SIG-M5 (cell line): ENCODE measurements around the gene SPRR4.
"Not testable (repeated sequence)": the region's sequence is repeated elsewhere in the genome, so short reads cannot be mapped to it uniquely, and the experiment has no call there.

Source experiments
- DNase-seq: peaks from one replicate; lab custom pipeline; 2025; lab: John Stamatoyannopoulos, UW

SPRR4 gene

DNA sequence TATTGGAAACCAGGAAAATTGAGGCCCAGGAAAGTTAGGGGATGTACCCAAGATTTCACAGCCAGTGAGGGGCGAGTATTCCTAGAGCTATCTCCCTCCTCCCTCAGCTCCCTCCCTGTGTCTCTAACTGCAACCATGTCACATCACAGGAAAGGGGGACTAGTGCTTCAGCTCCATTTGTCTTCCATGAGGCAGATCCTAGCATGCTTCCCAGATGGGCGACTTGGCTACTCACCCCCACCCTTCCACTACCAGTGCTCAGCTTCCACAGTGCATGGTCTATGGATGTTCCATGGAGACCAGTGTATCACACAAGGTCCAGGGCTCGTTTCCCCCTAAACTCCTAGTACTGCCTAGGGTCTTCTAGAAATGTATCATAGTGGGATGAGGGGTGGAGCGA, 4.6 kb upstream of the SPRR4 start:
- no peak for DNase-seq

GRCh38 chr1:152967201-152967600, 3.2 kb upstream of the SPRR4 start:
- no peak for DNase-seq

GRCh38 chr1:152968248-152968647, 2.2 kb upstream of the SPRR4 start:
- no peak for DNase-seq

DNA sequence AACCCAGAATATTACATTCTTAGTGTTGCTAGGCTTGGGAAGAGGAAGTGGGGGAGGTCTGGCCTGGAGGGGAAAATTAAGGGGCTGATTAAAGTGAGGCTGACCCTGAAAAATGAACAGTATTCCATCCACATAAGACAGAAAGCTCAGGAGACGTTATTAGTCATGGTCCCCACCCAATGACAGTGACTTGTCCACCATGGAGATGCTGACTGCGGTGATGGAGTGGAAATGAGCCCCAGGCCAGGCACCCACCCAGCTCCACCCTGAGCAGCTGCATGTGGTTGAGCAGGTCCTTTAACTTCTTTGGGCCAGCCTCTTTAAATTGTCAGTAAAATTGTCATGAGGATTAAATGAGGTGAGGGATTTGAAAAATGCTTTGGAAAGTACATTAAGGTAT, 1.4 kb upstream of the SPRR4 start:
- no peak for DNase-seq

GRCh38 chr1:152972196-152972886, 1.9 kb downstream of the SPRR4 start:
- DNase-seq, result no peak

DNA sequence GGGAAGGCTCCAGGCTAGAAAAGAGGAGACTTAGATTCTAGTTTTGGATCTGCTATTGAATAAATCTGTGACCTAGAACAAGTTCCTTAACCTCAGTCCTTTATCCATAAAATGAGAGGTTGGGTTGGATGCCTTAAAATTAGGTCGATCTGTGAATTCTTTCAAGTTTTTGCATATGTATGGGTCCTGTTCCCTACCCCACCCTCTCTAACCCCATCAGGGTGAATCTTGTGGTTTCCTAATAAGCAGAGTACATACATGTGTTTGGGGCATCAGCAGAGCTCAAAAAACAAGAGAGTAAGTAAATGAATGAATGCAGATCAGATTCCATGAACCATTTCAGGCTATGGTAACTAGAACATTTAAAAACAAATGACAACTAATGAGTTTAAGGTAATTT, 6.2 kb downstream of the SPRR4 start:
- no peak for DNase-seq

DNA sequence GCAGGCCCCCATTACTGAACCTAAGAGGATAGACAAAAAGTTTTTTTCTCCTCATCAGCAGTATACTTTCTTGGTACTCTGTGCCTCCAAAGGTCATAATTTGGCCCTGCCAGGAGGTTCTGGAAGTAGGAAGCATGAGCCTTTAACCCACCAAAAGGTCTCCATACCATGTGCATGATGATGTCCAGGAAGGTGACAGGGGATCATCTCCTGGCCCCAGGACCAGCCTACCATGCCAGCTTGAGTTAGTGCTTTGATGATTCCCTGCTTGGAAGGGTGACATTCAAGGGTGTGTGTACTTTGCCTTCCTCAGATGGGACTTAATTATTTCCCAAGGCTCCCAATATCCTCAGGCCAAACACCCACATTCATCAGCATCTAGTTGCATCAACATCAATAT, 7.2 kb downstream of the SPRR4 start:
- no peak for DNase-seq

- no peak for DNase-seq
These were observed 10.2 kb downstream of the SPRR4 start for GRCh38 chr1:152980676-152981075.

DNA sequence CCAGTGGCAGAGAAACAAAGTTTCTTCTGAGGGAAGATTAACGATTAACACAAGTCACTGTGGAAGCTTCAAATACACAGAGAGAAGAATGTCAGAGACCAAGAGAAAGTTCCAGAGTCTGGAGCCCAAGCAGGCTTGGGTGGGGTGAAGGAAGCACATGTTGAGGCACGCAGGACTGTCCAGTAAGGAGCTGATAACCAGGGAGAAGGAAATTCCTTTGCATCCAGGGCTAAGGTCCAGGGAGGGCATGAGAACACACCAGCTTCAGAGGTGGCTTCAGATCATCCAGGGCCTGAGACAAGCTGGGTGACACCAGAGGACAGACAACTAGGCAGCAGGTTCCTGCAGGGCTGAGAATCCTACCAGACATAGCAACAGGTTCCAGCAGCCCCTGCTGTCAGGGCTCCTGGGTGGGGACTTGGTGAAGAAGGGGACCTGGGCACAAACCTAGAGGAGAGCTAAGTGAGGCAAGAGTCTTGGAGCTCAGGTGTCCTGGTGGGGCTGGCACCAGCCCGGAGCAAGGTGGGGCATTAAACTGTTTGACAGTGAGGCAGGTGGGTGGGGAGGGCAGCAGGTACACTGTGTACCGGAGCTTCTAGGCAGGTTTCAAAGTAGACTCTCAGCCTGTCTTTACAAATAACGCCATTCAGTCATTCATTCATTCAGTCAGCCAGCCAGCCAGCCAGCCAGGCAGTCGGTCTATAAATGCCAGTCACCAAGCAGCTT, 10.9 kb downstream of the SPRR4 start:
- no peak for DNase-seq

GRCh38 chr1:152982076-152982475, 11.6 kb downstream of the SPRR4 start:
- no peak for DNase-seq

GRCh38 chr1:152983234-152983633, 12.8 kb downstream of the SPRR4 start:
- DNase-seq, result no peak

DNA sequence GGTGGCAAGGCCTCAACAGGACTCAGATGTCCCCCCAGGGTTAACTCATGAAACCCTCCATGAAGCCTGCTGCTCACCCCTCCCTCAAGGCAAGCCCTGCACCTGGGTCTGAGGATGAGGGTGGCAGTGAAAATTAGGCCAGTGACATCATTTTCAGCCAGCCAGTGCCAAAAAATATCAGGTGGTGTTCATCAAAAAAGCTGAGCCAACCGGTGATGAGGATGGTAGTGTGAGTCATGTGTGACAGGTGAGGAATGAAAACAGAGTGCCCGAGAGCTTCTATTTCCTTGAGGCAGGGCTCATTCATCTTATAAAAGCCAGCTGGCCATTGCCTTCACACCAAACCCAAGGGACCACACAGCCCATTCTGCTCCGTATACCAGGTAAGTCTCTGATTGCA, 13.3 kb downstream of the SPRR4 start, which contains the start of gene SPRR1A:
SPRR1A (plus strand) TSS at position 339 of the 400 bp plus-strand sequence. CDS start 1,150 bp downstream, outside the sequence.
- no peak for DNase-seq

GRCh38 chr1:152986578-152986977, 16.1 kb downstream of the SPRR4 start:
- no peak for DNase-seq

DNA sequence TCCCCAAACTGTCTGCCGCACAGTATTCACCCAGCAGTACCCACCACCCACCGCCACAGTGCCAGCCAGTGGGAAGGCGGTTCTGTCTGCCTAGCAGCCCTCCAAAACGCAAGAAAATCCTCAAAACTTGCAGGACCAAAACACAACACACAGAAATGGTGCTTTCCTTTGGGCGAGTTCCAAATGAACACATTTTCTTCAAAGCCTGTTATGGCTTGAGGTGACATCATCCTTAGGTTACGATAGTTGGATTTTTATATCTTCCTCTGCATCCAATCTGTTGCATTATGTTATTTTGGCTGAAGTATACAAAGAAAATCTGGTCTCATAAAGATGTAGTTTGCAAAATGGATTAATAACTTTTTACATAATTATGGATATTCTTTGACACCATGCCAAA, 22.7 kb downstream of the SPRR4 start:
- no peak for DNase-seq

- no peak for DNase-seq
These were observed 25.4 kb downstream of the SPRR4 start for GRCh38 chr1:152995842-152996241.

- no peak for DNase-seq
These were observed 26.4 kb downstream of the SPRR4 start for GRCh38 chr1:152996633-152997400.

GRCh38 chr1:152997901-152998300, 27.5 kb downstream of the SPRR4 start:
- no peak for DNase-seq

DNA sequence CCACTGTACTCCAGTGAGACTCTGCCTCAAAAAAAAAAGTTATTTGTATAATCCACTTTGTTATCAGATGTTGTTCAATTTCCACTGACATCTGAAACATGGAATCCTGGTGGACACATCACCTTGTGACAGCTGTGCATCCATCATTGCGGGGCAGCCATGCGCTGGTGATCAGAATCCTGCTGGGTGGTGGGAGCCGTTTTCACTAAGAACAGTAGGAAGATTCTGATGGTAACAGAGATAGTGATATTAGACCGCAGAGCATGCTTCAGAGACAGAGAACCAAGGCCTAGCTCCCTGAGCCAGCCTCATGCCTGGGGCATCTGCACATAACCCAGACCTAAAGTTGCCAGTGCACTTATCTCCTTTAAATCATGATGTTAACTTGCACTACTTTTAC, 28.0 kb downstream of the SPRR4 start:
- no peak for DNase-seq

DNA sequence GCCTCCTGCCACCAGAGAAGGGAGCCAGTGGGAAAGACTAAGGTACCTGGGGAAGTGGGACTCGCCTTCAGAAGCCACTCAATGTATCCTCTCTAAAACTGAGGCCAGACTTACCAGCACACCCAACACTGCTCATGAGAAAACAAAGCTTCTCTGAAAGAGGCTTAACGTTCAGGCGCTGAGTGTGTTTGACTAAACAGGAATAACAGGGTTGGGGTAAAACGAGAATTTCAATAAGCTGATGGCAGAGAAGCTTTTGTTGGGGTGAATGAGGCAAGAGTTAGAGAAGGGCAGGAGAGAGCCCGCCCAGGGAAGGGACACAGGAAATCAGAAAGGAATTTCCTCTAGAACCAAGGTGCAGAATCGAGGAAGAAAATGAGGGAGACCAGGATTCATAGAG, 29.4 kb downstream of the SPRR4 start:
- no peak for DNase-seq

- DNase-seq, result no peak
These were observed 29.8 kb downstream of the SPRR4 start for GRCh38 chr1:153000294-153000693.

GRCh38 chr1:153001382-153001781, 30.9 kb downstream of the SPRR4 start, which contains the start of gene SPRR3:
Gene SPRR3, plus strand, starts transcription at chr1:153001749. Its CDS starts 1,272 bp downstream, at chr1:153003021.
- DNase-seq, result no peak

GRCh38 chr1:153011235-153011758, 40.8 kb downstream of the SPRR4 start:
- not testable (repeated sequence) for DNase-seq
